GM12878 (cell line): ENCODE measurements around the gene GRM1. TPM values are rescaled to one million over a fixed set of nuclear protein-coding genes. Genes with fewer than 3 reads are reported as not detected.

Experiments
- ATAC-seq: fragments of 200-7000 bp; cut with Tn5 transposase; 3 replicates; pipeline ENCODE4 v1.9.1; 2020; ENCODE audit warnings: mild to moderate bottlenecking, moderate library complexity
- BruUV-seq: library from RNA; stranded (reverse); fragments of 400-500 nt; replicated peaks from 2 replicates; lab custom pipeline; 2021; lab: Mats Ljungman, UMichigan
- CTCF ChIA-PET: fragments of 300-600 bp; sonication (Branson Sonifier 250); formaldehyde crosslinking; extraction: SDS; loops from one replicate; lab custom pipeline; 2021; ENCODE audit warnings: inconsistent platforms; lab: Yijun Ruan, JAX
- POLR2A ChIA-PET: fragments of 350-600 bp; formaldehyde crosslinking; extraction: SDS; loops from one replicate; lab custom pipeline; 2021; ENCODE audit warnings: inconsistent platforms; lab: Charles Lee
- RAD21 ChIA-PET: fragments of 300-600 bp; sonication (Branson Sonifier 250); formaldehyde crosslinking; loops from one replicate; lab custom pipeline; 2023; ENCODE audit warnings: antibody characterized with exemption; ENCODE audit not compliant: unreplicated experiment; lab: Charles Lee
- SMC1A ChIA-PET: fragments of 300-600 bp; sonication (Branson Sonifier 250); formaldehyde crosslinking; loops from one replicate; lab custom pipeline; 2023; ENCODE audit not compliant: unreplicated experiment, uncharacterized antibody; lab: Charles Lee
- DNase-seq: peaks from one replicate; pipeline ENCODE4 v3.0.0-alpha.2; 2011; ENCODE audit warnings: low read depth, low spot score
- FAIRE-seq: peaks from 3 replicates; lab custom pipeline; 2011; peaks lifted over from hg19 to GRCh38; lab: Jason Lieb, UNC
- H2AFZ ChIP-seq: 2 replicates; pipeline ENCODE4 v1.6.0; 2011; ENCODE audit warnings: low read depth, low read length, control low read depth; ENCODE audit not compliant: control insufficient read depth
- H3K27ac ChIP-seq: 2 replicates; pipeline ENCODE4 v1.5.1; 2011; ENCODE audit warnings: control low read depth; ENCODE audit not compliant: control insufficient read depth, insufficient read depth
- H3K27me3 ChIP-seq, 2 experiments: replicated peaks in 1 of 2; 2 replicates each; pipeline versions ENCODE4 v1.6.0 to v1.6.1; 2011; ENCODE audit warnings: low read length in 1 of 2; ENCODE audit not compliant: control insufficient read depth in 2 of 2, insufficient read depth in 2 of 2
- H3K36me3 ChIP-seq, 2 experiments: 2 replicates each; pipeline ENCODE4 v1.5.1; 2011; ENCODE audit warnings: low read length in 1 of 2; ENCODE audit not compliant: control insufficient read depth in 2 of 2, insufficient read depth in 2 of 2
- H3K4me1 ChIP-seq: 2 replicates; pipeline ENCODE4 v1.6.1; 2011; ENCODE audit warnings: mild to moderate bottlenecking, low read length, moderate library complexity, mixed read lengths; ENCODE audit not compliant: control insufficient read depth, insufficient read depth
- H3K4me2 ChIP-seq: 2 replicates; pipeline ENCODE4 v1.6.0; 2011; ENCODE audit warnings: control low read depth; ENCODE audit not compliant: control insufficient read depth, insufficient read depth
- H3K4me3 ChIP-seq: fragments of 200-600 bp; sonication (generic); 2 replicates; pipeline ENCODE4 v1.5.1; 2016
- H3K79me2 ChIP-seq: 2 replicates; pipeline ENCODE4 v1.6.0; 2011; ENCODE audit warnings: low read length; ENCODE audit not compliant: control insufficient read depth, insufficient read depth
- H3K9ac ChIP-seq: 2 replicates; pipeline ENCODE4 v1.8.0; 2011; ENCODE audit warnings: low read length, control low read depth, mixed read lengths; ENCODE audit not compliant: control insufficient read depth, insufficient read depth
- H3K9me3 ChIP-seq: replicated peaks from 3 replicates; pipeline ENCODE4 v1.5.1; 2011; ENCODE audit warnings: mild to moderate bottlenecking, low read length; ENCODE audit not compliant: control insufficient read depth, insufficient read depth
- H4K20me1 ChIP-seq: 2 replicates; pipeline ENCODE4 v1.6.0; 2011; ENCODE audit not compliant: control insufficient read depth, insufficient read depth
- BCL11A ChIP-seq: IDR thresholded peaks from 2 replicates; pipeline ENCODE4 v1.6.1; 2011; ENCODE audit warnings: low read depth, low read length
- CBX5 ChIP-seq: sonication (generic); IDR thresholded peaks from 2 replicates; pipeline ENCODE4 v1.6.1; 2016; ENCODE audit warnings: low read depth, moderate library complexity, mild to moderate bottlenecking, inconsistent platforms
- DPF2 ChIP-seq: fragments of 450-650 bp; IDR thresholded peaks from 2 replicates; pipeline ENCODE4 v1.6.1; 2017; ENCODE audit warnings: mild to moderate bottlenecking
- FOXK2 ChIP-seq: fragments of 450-650 bp; IDR thresholded peaks from 2 replicates; pipeline ENCODE4 v1.6.1; 2017; ENCODE audit warnings: mild to moderate bottlenecking, moderate library complexity
- FOXM1 ChIP-seq: IDR thresholded peaks from 2 replicates; pipeline ENCODE4 v1.6.1; 2012; ENCODE audit warnings: low read depth, mild to moderate bottlenecking, inconsistent platforms, low read length, moderate library complexity
- IKZF2 ChIP-seq, 2 experiments: fragments of 450-650 bp; IDR thresholded peaks; 2 replicates each; pipeline ENCODE4 v1.6.1; 2017; ENCODE audit warnings: mild to moderate bottlenecking in 2 of 2, moderate library complexity in 2 of 2
- JUNB ChIP-seq: IDR thresholded peaks from 2 replicates; pipeline ENCODE4 v1.6.1; 2016; ENCODE audit warnings: antibody characterized with exemption, mild to moderate bottlenecking
- KDM1A ChIP-seq: fragments of 200-600 bp; sonication (generic); IDR thresholded peaks from 2 replicates; pipeline ENCODE4 v1.6.1; 2016; ENCODE audit warnings: borderline replicate concordance
- MXI1 ChIP-seq: fragments of 150-350 bp; IDR thresholded peaks from 2 replicates; pipeline ENCODE4 v1.6.1; 2011; ENCODE audit warnings: low read depth, mild to moderate bottlenecking, inconsistent platforms, low read length, improper control_type of control experiment
- MYC ChIP-seq: IDR thresholded peaks from 2 replicates; pipeline ENCODE4 v1.6.1; 2011; ENCODE audit warnings: mild to moderate bottlenecking, low read length, moderate library complexity, inconsistent platforms; ENCODE audit not compliant: insufficient read depth, insufficient replicate concordance, insufficient read length, severe bottlenecking
- NRF1 ChIP-seq: conservative IDR thresholded peaks from 2 replicates; pipeline ENCODE4 v1.6.1; 2011; ENCODE audit warnings: mild to moderate bottlenecking, low read depth, low read length, improper control_type of control experiment
- PAX8 ChIP-seq: fragments of 450-650 bp; IDR thresholded peaks from 2 replicates; pipeline ENCODE4 v1.6.1; 2017; ENCODE audit warnings: mild to moderate bottlenecking, moderate library complexity
- POLR2AphosphoS5 ChIP-seq: IDR thresholded peaks from 2 replicates; pipeline ENCODE4 v1.6.1; 2011; ENCODE audit warnings: mild to moderate bottlenecking, low read length, inconsistent platforms
- RAD21 ChIP-seq: IDR thresholded peaks from 2 replicates; pipeline ENCODE4 v1.6.1; 2011; ENCODE audit warnings: mild to moderate bottlenecking, low read depth, low read length, moderate library complexity; ENCODE audit not compliant: insufficient read depth
- SMC3 ChIP-seq: IDR thresholded peaks from 2 replicates; pipeline ENCODE4 v1.6.1; 2011; ENCODE audit warnings: low read length, improper control_type of control experiment, borderline replicate concordance
- TAF1 ChIP-seq: IDR thresholded peaks from 2 replicates; pipeline ENCODE4 v1.6.1; 2011; ENCODE audit warnings: mild to moderate bottlenecking, low read depth, low read length, borderline replicate concordance
- TCF3 ChIP-seq: IDR thresholded peaks from 2 replicates; pipeline ENCODE4 v1.6.1; 2012; ENCODE audit warnings: low read depth, mild to moderate bottlenecking, low read length, borderline replicate concordance; ENCODE audit not compliant: insufficient read depth
- WRNIP1 ChIP-seq: IDR thresholded peaks from 2 replicates; pipeline ENCODE4 v1.6.1; 2011; ENCODE audit warnings: low read depth, low read length, improper control_type of control experiment, borderline replicate concordance
- WGBS: methylation state at CpG from one replicate; pipeline ENCODE4 v1.1.6; 2016; ENCODE audit warnings: low lambda C conversion rate; ENCODE audit not compliant: insufficient replicate concordance, insufficient coverage; ENCODE audit errors: missing lambda C conversion rate; 5-methylcytosine and 5-hydroxymethylcytosine counted together
- in situ Hi-C: fragments of 300-500 bp; cut with MboI; formaldehyde crosslinking; loops from 9 replicates; pipeline ENCODE4 v1.14.3; 2018; ENCODE audit warnings: mixed read lengths
- intact Hi-C: fragments of 100-400 bp; cut with micrococcal nuclease; formaldehyde crosslinking; loops from one replicate; pipeline ENCODE4 v1.14.2; 2022; ENCODE audit not compliant: unreplicated experiment
- polyA plus RNA-seq, 11 experiments: library from polyadenylated mRNA; depleted of rRNA in 4 of 11; unstranded in 6 of 11; stranded (reverse) in 5 of 11; fragments of >200 nt; fragmentation: Nextera tagmentation in 4 of 11; fragmentation: Illumina TruSeq in 1 of 11; extraction: Ambion mirVana in 4 of 11; extraction: Trizol in 1 of 11; gene quantifications; 1 replicate in 1 of 11; 2 replicates in 10 of 11; pipeline versions ENCODE4 v1.2.1 to v1.2.3, GENCODE V29; 2011 to 2016; ENCODE audit warnings: inconsistent platforms in 2 of 11, missing spikeins in 2 of 11, low read depth in 1 of 11
- total RNA-seq, 4 experiments: library from RNA; depleted of rRNA in 3 of 4; stranded (reverse); fragments of >200 nt in 3 of 4; fragmentation: Illumina TruSeq in 1 of 4; extraction: Trizol in 1 of 4; gene quantifications; 2 replicates each; pipeline versions ENCODE4 v1.2.1 to v1.2.3, GENCODE V29; 2013 to 2021
- TF ChIP-seq, protein P1 (sequence below): fragments of 150-350 bp; IDR thresholded peaks from 2 replicates; pipeline ENCODE4 v1.6.1; 2014; ENCODE audit warnings: mild to moderate bottlenecking, low read depth, low read length
- TF ChIP-seq, protein P2 (sequence below): fragments of 450-650 bp; IDR thresholded peaks from 2 replicates; pipeline ENCODE4 v1.6.1; 2018; ENCODE audit warnings: mild to moderate bottlenecking, low read depth, moderate library complexity; ENCODE audit not compliant: partially characterized antibody

The GRM1 gene
- total and polyA plus RNA-seq, 10 of the 15 experiments (the other 5 are each of a cell fraction or from before 2014, with no cell fraction given): 0.04 TPM; not detected in 9

DNA sequence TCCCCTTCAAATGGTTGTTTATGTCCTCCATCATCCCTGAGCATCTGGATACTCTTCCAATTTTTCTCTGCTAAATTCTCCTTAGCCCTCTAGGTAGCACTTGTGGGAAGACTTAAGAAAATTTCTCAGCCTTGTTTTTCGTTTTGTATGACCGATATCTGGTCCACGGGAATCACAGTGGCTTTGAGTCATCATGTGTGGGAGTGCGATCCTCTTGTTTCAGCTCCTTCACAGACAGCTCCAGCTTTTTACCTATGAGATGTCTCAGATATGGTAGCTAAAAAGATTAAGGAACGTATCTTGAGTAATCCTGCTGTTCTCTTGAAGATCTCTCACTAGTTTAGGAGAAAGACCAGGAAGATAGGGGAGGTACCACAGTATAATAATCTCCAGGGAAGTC, 196.1 kb downstream of the GRM1 start:
- Histone ChIP-seq H3K27me3 (no peaks in the 10 kb centered on the region), H3K4me1 (no peaks in the 10 kb centered on the region), H2AFZ (no peak overlapping the region), H3K4me2 (no peak overlapping the region), H4K20me1 (no peaks in the 10 kb centered on the region), H3K36me3 (no peaks in the 10 kb centered on the region), H3K9ac (no peak overlapping the region), H3K79me2 (no peaks in the 10 kb centered on the region), H3K27ac (no peak overlapping the region), H3K4me3 (no peak overlapping the region), H3K9me3 (no peaks in the 10 kb centered on the region)
- no peak for FAIRE-seq
- BruUV-seq: no TSS peak
- 19% methylated on average over 5 of the region's 5 CpGs for WGBS
- ChIA-PET CTCF (no interaction called here), POLR2A (interaction anchor here (0.5 kb wide), 1 partner anchor 425 kb away, joined by 3 read pairs; no protein-coding TSS in a partner anchor), SMC1A (no interaction called here), RAD21 (no interaction called here)
- no peak for TF ChIP-seq BCL11A
- no peak for TF ChIP-seq NRF1
- no peak for TF ChIP-seq WRNIP1
- TF ChIP-seq FOXK2: no peak
- TF ChIP-seq IKZF2 (IDR thresholded peaks at IDR 0.05): no peak
- TF ChIP-seq MXI1: no peak
- no peak for TF ChIP-seq JUNB
- no peak for TF ChIP-seq SMC3
- TF ChIP-seq FOXM1: no peak
- TF ChIP-seq CBX5: no peak
- TF ChIP-seq POLR2AphosphoS5: no peak
- TF ChIP-seq PAX8: no peak
- TF ChIP-seq TAF1: no peak
- TF ChIP-seq, protein P1, sequence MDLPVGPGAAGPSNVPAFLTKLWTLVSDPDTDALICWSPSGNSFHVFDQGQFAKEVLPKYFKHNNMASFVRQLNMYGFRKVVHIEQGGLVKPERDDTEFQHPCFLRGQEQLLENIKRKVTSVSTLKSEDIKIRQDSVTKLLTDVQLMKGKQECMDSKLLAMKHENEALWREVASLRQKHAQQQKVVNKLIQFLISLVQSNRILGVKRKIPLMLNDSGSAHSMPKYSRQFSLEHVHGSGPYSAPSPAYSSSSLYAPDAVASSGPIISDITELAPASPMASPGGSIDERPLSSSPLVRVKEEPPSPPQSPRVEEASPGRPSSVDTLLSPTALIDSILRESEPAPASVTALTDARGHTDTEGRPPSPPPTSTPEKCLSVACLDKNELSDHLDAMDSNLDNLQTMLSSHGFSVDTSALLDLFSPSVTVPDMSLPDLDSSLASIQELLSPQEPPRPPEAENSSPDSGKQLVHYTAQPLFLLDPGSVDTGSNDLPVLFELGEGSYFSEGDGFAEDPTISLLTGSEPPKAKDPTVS: no peak
- no peak for TF ChIP-seq TCF3
- no peak for TF ChIP-seq DPF2
- no peak for TF ChIP-seq MYC
- TF ChIP-seq RAD21: no peak
- no peak for TF ChIP-seq KDM1A
- TF ChIP-seq, protein P2, sequence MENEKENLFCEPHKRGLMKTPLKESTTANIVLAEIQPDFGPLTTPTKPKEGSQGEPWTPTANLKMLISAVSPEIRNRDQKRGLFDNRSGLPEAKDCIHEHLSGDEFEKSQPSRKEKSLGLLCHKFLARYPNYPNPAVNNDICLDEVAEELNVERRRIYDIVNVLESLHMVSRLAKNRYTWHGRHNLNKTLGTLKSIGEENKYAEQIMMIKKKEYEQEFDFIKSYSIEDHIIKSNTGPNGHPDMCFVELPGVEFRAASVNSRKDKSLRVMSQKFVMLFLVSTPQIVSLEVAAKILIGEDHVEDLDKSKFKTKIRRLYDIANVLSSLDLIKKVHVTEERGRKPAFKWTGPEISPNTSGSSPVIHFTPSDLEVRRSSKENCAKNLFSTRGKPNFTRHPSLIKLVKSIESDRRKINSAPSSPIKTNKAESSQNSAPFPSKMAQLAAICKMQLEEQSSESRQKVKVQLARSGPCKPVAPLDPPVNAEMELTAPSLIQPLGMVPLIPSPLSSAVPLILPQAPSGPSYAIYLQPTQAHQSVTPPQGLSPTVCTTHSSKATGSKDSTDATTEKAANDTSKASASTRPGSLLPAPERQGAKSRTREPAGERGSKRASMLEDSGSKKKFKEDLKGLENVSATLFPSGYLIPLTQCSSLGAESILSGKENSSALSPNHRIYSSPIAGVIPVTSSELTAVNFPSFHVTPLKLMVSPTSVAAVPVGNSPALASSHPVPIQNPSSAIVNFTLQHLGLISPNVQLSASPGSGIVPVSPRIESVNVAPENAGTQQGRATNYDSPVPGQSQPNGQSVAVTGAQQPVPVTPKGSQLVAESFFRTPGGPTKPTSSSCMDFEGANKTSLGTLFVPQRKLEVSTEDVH: no peak
- DNase-seq: no peak
- in situ Hi-C loops: no loop called here
- intact Hi-C loops: no loop called here
- no peak for ATAC-seq
